GM20000 (cell line): ENCODE measurements around the gene PSAT1.

Experiments
- DNase-seq: peaks from one replicate; pipeline ENCODE4 v3.0.0; 2012; ENCODE audit warnings: low spot score
- CTCF ChIP-seq: IDR thresholded peaks from 2 replicates; pipeline ENCODE4 v1.5.1; 2012; ENCODE audit warnings: mild to moderate bottlenecking, control low read depth; ENCODE audit errors: extremely low read depth, missing control alignments

The PSAT1 gene

DNA sequence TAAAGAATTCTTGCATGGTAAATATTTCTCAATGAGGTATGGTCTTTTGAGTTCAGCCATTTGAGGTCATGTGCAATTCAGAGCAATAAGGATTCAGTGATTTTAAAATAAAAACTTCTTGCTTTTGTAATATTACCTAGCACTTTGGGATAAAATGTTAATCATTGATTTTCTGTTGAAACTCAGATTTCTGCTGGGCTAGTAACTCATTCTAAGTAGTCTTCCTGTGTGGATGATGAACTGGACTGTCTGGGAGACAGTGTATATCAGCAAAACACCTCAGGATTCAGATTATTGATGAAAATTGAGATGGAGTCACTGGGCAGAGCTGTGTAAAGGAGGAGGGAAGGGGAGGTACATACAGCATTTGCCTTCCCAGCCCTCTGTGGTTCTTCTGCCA is 10.8 kb upstream of the PSAT1 start:
- no peak for TF ChIP-seq CTCF

GRCh38 chr9:78286946-78287388 is 10.0 kb upstream of the PSAT1 start:
- DNase-seq, result no peak
- TF ChIP-seq CTCF, result no peak

More for the DNA sequence above, 10.8 kb upstream of the PSAT1 start:
- DNase-seq, result no peak

DNA sequence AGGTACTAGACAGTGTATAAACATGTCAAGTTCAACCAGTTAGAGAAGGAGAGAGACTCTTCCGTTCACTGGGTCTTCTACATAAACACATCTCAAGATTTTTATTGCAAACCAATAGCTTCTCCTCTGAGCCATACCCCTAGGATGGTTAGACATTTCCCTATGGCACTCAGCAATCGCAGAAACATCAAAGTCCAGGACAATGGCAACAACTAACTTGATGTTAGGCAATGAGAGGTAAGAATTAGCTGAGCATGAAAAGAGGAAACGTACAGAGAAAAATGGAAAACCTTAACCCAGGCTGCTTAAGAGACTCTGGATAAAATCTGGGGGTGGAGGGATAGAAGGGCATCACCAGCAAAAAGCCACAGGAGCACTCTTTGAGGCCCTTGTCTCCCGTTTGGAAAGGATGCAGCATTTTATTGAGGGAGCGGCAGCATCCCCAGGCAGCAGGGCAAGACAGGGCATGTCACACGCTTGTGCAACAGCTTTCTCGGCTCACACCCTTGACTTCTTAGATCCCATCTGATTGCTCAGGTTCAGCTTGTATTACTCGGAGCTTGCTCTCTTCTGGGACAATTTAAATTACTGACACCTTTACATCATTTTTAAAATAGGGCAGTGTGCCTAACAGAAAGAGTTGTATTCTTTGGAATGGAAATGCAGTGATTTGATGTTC is 8.6 kb upstream of the PSAT1 start:
- no peak for TF ChIP-seq CTCF
- no peak for DNase-seq

DNA sequence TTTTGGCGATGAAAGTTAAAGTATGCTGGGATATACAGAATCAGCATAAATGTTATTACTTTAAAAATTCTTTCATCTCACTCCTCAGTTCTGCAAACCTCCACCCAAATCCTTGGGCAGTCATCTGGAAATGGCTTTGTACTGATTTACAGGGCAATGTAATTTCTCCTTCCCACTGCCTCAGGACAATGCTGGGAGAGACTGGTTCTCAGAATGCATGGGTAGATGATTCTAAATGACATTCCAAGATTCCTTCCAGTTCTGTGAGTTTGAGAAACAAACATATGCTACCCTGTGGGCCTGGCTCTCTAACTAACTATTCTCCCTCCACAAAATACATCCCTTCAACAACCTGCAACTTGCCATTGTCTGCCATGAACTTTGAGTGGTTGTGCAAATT is 7.5 kb upstream of the PSAT1 start:
- no peak for TF ChIP-seq CTCF
- no peak for DNase-seq

- DNase-seq, result no peak
- TF ChIP-seq CTCF, result no peak
These were observed 5.5 kb upstream of the PSAT1 start for GRCh38 chr9:78291240-78291925.

- no peak for DNase-seq
- TF ChIP-seq CTCF, result no peak
These were observed 4.9 kb upstream of the PSAT1 start for GRCh38 chr9:78292026-78292425.

DNA sequence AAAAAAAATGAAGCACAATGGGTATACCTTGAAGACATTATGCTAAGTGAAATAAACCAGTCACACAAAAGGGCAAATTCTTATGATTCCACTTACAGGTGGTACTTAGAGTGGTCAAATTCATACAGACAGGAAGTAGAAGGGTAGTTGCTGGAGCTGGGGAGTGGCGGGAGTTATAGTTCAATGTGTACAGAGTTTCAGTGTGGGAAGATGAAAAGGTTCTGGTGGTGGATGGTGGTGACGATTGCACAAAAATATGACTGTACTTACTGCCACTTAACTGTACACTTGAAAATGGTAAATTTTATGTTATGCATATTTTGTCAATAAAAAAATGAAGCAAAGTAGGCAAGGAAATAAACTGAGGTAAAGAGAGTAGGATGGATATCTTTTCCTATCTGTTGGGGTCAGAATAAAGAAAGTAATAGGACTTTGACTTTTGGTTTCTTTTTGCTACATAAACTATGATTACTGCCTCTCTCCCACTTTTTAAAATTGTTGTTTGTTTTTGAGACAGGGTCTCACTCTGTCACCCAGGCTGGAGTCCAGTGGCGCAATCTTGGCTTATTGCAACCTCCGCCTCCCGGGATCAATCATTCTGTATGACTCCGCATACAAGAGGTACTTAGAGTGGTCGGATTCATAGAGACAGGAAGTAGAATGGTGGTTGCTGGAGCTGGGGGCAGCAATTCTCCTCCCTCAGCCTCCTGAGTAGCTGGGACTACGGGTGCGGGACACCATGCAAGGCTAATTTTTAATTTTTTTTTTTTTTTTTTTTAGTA is 4.0 kb upstream of the PSAT1 start:
- DNase-seq, result no peak
- TF ChIP-seq CTCF, result no peak
